ENCODE results near the gene EFCAB5.
A peak's percentile ranks its signal among the peaks of the same experiment; 100 is the strongest.
"Not testable (repeated sequence)": the region's sequence is repeated elsewhere in the genome, so short reads cannot be mapped to it uniquely, and the experiment has no call there.

EFCAB5 gene

GRCh38 chr17:30101686-30102390 lies 160.4 kb downstream of the EFCAB5 start:
- no peak for DNase-seq

DNA sequence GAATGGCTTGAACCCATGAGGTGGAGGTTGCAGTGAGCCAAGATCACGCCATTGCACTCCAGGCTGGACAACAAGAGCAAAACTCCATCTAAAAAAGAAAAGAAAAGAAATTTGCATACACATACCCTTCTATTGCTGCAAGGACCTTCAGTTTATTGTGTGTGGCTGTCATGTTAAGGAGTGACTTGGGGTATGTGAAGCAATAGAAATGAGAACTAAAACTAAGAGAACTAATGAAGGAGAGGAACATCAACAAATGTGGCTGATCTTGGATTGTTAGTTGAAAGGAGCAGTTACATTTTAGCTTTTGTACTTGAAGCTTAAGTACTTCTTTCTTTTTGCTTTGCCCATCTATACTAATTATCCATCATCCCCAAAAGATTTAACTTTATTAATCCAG lies 162.5 kb downstream of the EFCAB5 start:
- no peak for DNase-seq

DNA sequence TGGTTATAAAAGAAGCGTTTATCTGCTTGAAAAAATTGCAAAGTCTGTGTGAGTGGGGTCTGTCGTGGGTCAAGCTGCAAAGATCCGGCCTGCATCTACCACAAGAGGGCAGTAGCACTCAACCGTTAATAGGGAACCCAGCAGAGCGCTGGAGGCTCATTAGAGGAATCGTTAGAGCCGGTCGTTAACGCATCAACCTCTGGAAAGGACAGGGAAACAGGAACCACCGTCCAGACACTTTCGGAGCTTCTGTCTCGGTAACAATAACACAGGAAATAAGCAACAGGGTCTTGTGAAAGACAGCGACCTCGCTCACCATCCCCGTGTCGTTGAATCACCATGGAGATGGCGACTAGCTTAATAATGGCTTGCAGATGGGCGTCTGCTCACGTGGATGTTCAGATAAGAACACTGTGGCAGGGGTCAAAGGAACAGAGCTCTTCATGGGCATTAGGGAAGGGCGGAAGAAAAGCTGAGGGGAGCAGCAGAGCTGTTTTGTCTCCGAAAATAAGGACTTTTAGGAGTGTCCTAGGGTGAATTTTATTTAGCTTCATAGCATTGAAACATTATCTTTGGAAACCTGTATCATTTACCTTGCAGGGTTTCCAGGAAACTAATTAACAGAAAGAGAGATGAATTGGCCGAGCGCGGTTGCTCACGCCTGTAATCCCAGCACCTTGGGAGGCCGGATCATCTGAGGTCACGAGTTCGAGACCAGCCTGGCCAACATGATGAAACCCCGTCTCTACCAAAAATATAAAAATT lies 163.3 kb downstream of the EFCAB5 start:
- DNase-seq = peak; percentile 75

- DNase-seq = no peak
These were observed 171.4 kb downstream of the EFCAB5 start for GRCh38 chr17:30112794-30113193.

GRCh38 chr17:30113213-30113612 lies 171.8 kb downstream of the EFCAB5 start:
- no peak for DNase-seq

DNA sequence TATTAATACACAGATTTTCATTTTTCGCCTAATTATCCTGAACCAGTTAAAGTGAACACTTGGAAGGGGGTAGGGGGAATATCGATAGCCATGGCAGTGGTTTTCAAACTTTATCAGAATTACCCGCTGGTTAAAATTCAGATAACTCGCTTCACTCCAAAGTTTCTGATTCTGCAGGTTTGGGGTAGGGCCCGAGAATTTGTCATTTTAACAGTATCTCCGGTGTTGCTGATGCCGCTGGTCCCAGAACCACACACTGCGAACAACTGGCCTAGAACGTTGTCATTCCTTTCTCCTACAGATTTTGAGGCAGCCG lies 174.9 kb downstream of the EFCAB5 start:
- no peak for DNase-seq

DNA sequence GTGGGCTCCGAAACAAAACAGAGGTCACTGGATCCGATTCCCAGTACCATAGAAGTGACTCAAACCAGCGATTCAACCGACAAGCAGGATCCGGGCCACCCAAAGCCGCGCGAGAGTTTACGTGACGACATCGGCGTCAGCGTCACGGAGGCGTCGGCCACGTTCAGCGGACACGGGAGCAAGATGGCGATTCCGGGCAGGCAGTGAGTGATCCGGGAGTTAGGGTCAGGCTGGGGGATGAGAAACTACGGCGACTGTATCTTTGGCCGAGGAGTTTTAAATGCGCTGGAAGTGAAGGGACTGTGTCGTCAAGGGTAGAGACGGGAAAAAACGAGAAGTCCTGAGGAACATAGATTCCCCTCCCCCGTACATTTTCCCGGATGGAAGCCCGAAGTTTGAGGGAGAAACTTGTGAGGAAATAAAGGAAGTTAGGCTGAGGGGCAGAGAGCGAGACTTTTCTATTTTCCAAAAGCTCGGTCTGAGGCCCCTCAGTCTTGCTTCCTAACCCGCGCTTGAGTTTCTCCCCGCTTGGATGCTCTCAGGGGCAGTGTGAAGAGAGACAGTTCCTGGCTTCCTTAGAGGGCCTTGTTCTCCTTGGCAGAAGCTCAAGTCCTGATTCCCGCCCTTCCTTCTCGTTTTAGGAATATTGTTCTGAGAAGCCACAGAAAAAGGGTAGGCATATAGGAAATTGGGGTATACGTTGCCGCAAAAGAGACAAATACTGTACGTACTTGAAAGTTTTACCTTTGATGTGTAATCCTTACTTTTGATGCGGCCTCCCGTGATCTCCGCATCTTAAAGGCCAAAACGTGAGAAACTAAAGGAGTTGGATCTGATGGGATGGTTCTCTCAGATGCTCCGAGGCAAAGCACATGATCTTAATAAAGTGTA lies 175.5 kb downstream of the EFCAB5 start, which contains the start of gene NSRP1:
Gene NSRP1 (plus strand): TSS at position 156 of the 891 bp plus-strand sequence. CDS start 28 bp downstream, at position 184.
- DNase-seq = peak; percentile 94

GRCh38 chr17:30117675-30118081 lies 176.2 kb downstream of the EFCAB5 start:
- no peak for DNase-seq

GRCh38 chr17:30118635-30119034 lies 177.2 kb downstream of the EFCAB5 start:
- not testable (repeated sequence) for DNase-seq

GRCh38 chr17:30124273-30124796 lies 182.9 kb downstream of the EFCAB5 start:
- DNase-seq = no peak

GRCh38 chr17:30130121-30130520 lies 188.7 kb downstream of the EFCAB5 start:
- no peak for DNase-seq

GRCh38 chr17:30132615-30133014 lies 191.2 kb downstream of the EFCAB5 start:
- DNase-seq = no peak

- DNase-seq = no peak
These were observed 191.8 kb downstream of the EFCAB5 start for GRCh38 chr17:30133197-30133596.

DNA sequence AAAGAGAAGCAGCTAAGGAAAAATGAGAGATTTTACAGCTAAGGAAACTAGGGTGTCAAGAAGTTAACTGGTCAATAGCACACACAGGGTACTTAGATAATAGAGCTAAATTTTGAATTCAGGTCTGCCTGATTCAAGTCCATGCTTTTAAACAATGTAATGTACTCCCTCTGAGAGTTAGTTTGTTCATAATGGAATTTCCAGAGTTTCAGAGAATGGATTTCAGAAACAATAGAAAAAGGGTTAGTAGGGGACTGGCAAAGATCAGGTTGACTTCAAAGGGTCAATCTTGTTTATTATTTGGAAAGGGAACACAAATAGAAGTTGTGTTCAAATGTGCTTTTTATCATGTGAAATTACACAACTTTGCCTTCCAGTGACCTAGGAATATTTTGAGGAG lies 193.1 kb downstream of the EFCAB5 start:
- no peak for DNase-seq

GRCh38 chr17:30137158-30137557 lies 195.7 kb downstream of the EFCAB5 start:
- no peak for DNase-seq

GRCh38 chr17:30147860-30148259 lies 206.4 kb downstream of the EFCAB5 start:
- not testable (repeated sequence) for DNase-seq

- DNase-seq = no peak
These were observed 206.9 kb downstream of the EFCAB5 start for GRCh38 chr17:30148376-30148775.

DNA sequence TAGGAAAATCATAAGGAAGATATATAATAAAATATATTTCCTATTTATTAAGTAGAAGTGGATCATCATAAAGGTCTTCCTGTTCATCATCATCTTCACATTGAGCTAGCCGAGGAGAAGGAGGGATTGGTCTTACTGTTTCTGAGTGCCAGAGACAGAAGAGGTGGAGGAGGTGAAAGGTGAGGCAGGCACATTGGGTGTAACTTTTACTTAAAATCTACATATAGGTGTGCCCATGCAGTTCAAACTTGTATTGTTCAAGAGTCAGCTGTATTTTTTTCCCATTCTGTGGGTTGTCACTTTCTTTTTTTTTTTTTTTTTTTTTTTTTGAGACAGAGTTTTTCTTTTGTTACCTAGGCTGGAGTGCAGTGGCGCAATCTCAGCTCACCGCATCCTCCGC lies 210.0 kb downstream of the EFCAB5 start:
- no peak for DNase-seq

DNA sequence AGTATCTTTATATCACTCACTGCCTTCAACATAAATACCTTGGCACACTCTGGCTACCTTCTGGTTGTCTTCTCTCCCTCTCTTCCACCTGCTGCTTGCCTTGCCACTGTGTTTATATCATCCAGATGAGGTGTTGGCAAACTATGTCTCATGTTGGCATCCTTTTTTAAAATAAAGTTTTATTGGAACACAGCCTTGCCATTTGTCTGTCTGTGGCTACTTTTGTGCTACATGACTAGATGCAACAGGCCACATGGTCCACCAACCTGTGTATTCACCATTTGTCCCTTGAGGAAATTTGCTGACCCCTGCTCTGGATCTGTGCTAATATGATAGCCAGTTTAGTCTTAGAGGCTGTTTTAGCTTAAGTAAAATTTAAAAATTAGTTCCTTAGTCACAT lies 212.0 kb downstream of the EFCAB5 start:
- DNase-seq = no peak

GRCh38 chr17:30155389-30155788 lies 214.0 kb downstream of the EFCAB5 start:
- no peak for DNase-seq

Measured in right kidney (tissue), 1 donor.